ES-I3 (cell line): ENCODE measurements around the gene TRIP4.
A peak's percentile ranks its signal among the peaks of the same experiment; 100 is the strongest.

Source experiments
- H3K36me3 ChIP-seq: 2 replicates; pipeline ENCODE4 v1.6.1; 2013; ENCODE audit warnings: mild to moderate bottlenecking, low read length, control low read depth, moderate library complexity; ENCODE audit not compliant: insufficient read depth
- H3K4me1 ChIP-seq: 2 replicates; pipeline ENCODE4 v1.6.1; 2013; ENCODE audit warnings: mild to moderate bottlenecking, control low read depth, low read length; ENCODE audit not compliant: insufficient read depth
- H3K9ac ChIP-seq: 2 replicates; pipeline ENCODE4 v1.6.1; 2013; ENCODE audit warnings: low read depth, mild to moderate bottlenecking, low read length, moderate library complexity
- H3K9me3 ChIP-seq: 2 replicates; pipeline ENCODE4 v1.6.1; 2013; ENCODE audit warnings: mild to moderate bottlenecking, low read length, moderate library complexity; ENCODE audit not compliant: control insufficient read depth, insufficient read depth

The TRIP4 gene

GRCh38 chr15:64447536-64448315, 60.1 kb downstream of the TRIP4 start:
- Histone ChIP-seq H3K4me1 (no peaks in the 10 kb centered on the region), H3K36me3 (no peaks in the 10 kb centered on the region), H3K9ac (no peak overlapping the region), H3K9me3 (no peaks in the 10 kb centered on the region)

GRCh38 chr15:64452988-64453688, 65.5 kb downstream of the TRIP4 start:
- Histone ChIP-seq H3K4me1 (no peaks in the 10 kb centered on the region), H3K36me3 (no peaks in the 10 kb centered on the region), H3K9me3 (no peaks in the 10 kb centered on the region), H3K9ac (no peak overlapping the region)

GRCh38 chr15:64453689-64454037, 66.0 kb downstream of the TRIP4 start:
- Histone ChIP-seq H3K36me3 (no peaks in the 10 kb centered on the region), H3K9me3 (no peaks in the 10 kb centered on the region), H3K9ac (no peak overlapping the region), H3K4me1 (no peaks in the 10 kb centered on the region)

GRCh38 chr15:64454282-64454681, 66.6 kb downstream of the TRIP4 start:
- Histone ChIP-seq H3K9me3 (no peaks in the 10 kb centered on the region), H3K36me3 (no peaks in the 10 kb centered on the region), H3K9ac (no peak overlapping the region), H3K4me1 (0 out of 2 replicates have a peak, but pooled peaks cover 2% of the 10 kb centered on the region)

GRCh38 chr15:64455961-64456371, 68.3 kb downstream of the TRIP4 start:
- H3K36me3 ChIP-seq = no peaks in the 10 kb centered on the region
- H3K9ac ChIP-seq = no peak overlapping the region
- H3K4me1 ChIP-seq = 0 out of 2 replicates have a peak, but pooled peaks cover 7% of the 10 kb centered on the region
- H3K9me3 ChIP-seq = no peaks in the 10 kb centered on the region

GRCh38 chr15:64456634-64457108, 69.0 kb downstream of the TRIP4 start:
- H3K9ac ChIP-seq = no peak overlapping the region

GRCh38 chr15:64459066-64459781, 71.6 kb downstream of the TRIP4 start:
- Histone ChIP-seq H3K4me1 (peaks cover 16% of the 10 kb centered on the region), H3K9me3 (no peaks in the 10 kb centered on the region), H3K36me3 (no peaks in the 10 kb centered on the region), H3K9ac (no peak overlapping the region)

More at GRCh38 chr15:64456634-64457108, 69.0 kb downstream of the TRIP4 start:
- H3K4me1 ChIP-seq = 0 out of 2 replicates have a peak, but pooled peaks cover 7% of the 10 kb centered on the region
- no peaks in the 10 kb centered on the region for H3K9me3 ChIP-seq
- H3K36me3 ChIP-seq = no peaks in the 10 kb centered on the region

- Histone ChIP-seq H3K9ac (peak within 1 kb of the TSS; percentile 81), H3K4me1 (peaks cover 26% of the 10 kb centered on the region), H3K36me3 (no peaks in the 10 kb centered on the region), H3K9me3 (no peaks in the 10 kb centered on the region)
Measured at GRCh38 chr15:64460206-64460723, 72.6 kb downstream of the TRIP4 start, which contains the start of gene ZNF609. ZNF609 (plus strand) TSS chr15:64460578; CDS start chr15:64499420, 38,842 bp downstream.

- Histone ChIP-seq H3K9me3 (no peaks in the 10 kb centered on the region), H3K4me1 (peaks cover 26% of the 10 kb centered on the region), H3K36me3 (no peaks in the 10 kb centered on the region), H3K9ac (peak overlapping the region; percentile 81)
Measured at GRCh38 chr15:64460724-64461720, 73.4 kb downstream of the TRIP4 start.

- Histone ChIP-seq H3K4me1 (peaks cover 33% of the 10 kb centered on the region), H3K9me3 (no peaks in the 10 kb centered on the region), H3K36me3 (no peaks in the 10 kb centered on the region), H3K9ac (peak overlapping the region; percentile 81)
Measured at GRCh38 chr15:64461721-64462162, 74.1 kb downstream of the TRIP4 start.

GRCh38 chr15:64462492-64462891, 74.9 kb downstream of the TRIP4 start:
- H3K4me1 ChIP-seq = peaks cover 35% of the 10 kb centered on the region
- no peaks in the 10 kb centered on the region for H3K9me3 ChIP-seq
- no peaks in the 10 kb centered on the region for H3K36me3 ChIP-seq
- no peak overlapping the region for H3K9ac ChIP-seq

- H3K36me3 ChIP-seq = no peaks in the 10 kb centered on the region
- H3K4me1 ChIP-seq = peaks cover 32% of the 10 kb centered on the region
- no peak overlapping the region for H3K9ac ChIP-seq
- H3K9me3 ChIP-seq = no peaks in the 10 kb centered on the region
Measured at GRCh38 chr15:64464276-64465005, 76.8 kb downstream of the TRIP4 start.
